NCI-H2196 treated with DMSO at 0.1 percent for 48 hours (cell line): ENCODE measurements around the gene SMG6.
A peak's percentile ranks its signal among the peaks of the same experiment; 100 is the strongest.
"Not testable (repeated sequence)": the region's sequence is repeated elsewhere in the genome, so short reads cannot be mapped to it uniquely, and the experiment has no call there.

Experiments
- DNase-seq: peaks from one replicate; lab custom pipeline; 2025; ENCODE audit not compliant: unreplicated experiment; lab: John Stamatoyannopoulos, UW

Gene SMG6

GRCh38 chr17:2181206-2181896 is 122.2 kb downstream of the SMG6 start:
- DNase-seq = no peak

- DNase-seq = no peak
Measured at GRCh38 chr17:2180768-2181167, 122.8 kb downstream of the SMG6 start.

- peak; percentile 59 for DNase-seq
Measured at GRCh38 chr17:2179615-2180295, 123.8 kb downstream of the SMG6 start.

- DNase-seq = no peak
Measured at GRCh38 chr17:2178798-2179501, 124.6 kb downstream of the SMG6 start.

- peak; percentile 40 for DNase-seq
Measured at GRCh38 chr17:2177235-2177811, 126.3 kb downstream of the SMG6 start.

DNA sequence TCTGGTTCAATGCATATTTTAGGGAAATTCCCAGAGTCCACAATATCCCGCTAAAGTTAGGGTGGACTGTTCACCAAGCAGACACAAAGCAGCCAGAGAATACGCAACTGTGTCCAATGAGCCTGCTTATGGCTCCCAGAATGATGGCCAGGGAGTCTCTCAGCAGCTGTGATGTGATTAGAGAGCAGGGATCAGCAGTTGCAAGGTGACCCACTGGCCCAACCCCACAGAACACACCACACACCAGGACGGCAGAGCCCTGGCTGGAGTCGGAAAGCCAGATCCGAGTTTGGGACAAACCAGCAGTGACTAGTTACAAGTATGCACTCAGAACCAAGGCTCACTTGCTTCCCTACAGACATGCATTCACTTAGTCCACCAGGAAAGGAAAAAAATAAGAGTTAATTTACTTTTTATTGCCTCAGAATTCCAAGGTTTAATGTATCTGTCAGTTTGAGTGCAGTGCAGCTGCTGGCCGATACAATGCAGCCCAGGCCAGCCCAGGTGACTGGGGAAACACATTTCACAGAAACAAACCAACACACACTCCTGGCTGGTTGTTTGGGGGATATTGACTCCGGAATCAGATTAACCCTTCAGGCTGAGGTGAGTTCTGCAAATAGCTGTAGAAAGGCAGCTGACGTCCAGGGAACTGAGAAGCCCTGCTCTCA is 127.0 kb downstream of the SMG6 start:
- DNase-seq = no peak

- no peak for DNase-seq
Measured at GRCh38 chr17:2175294-2175628, 128.3 kb downstream of the SMG6 start.

- DNase-seq = no peak
Measured at GRCh38 chr17:2174468-2175293, 128.9 kb downstream of the SMG6 start.

DNA sequence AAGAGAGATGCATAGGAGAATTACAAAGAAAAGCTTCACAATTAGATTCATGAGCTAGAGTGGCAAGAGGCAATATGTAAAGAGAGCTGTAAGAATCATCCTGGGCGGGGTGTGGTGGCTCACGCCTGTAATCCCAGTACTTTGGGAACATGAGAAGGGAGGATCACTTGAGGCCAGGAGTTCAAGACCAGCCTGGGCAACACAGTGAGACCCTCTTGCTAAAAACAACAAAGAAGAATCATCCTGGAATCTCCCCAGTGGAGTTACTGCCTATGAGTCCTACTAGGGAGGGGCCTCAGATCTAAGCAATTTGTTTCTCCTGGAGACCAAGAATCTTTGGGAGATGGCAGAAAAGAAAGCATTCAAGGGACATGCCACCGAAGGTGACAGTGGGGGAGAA is 129.6 kb downstream of the SMG6 start:
- no peak for DNase-seq

- no peak for DNase-seq
Measured at GRCh38 chr17:2172999-2173398, 130.6 kb downstream of the SMG6 start.

DNA sequence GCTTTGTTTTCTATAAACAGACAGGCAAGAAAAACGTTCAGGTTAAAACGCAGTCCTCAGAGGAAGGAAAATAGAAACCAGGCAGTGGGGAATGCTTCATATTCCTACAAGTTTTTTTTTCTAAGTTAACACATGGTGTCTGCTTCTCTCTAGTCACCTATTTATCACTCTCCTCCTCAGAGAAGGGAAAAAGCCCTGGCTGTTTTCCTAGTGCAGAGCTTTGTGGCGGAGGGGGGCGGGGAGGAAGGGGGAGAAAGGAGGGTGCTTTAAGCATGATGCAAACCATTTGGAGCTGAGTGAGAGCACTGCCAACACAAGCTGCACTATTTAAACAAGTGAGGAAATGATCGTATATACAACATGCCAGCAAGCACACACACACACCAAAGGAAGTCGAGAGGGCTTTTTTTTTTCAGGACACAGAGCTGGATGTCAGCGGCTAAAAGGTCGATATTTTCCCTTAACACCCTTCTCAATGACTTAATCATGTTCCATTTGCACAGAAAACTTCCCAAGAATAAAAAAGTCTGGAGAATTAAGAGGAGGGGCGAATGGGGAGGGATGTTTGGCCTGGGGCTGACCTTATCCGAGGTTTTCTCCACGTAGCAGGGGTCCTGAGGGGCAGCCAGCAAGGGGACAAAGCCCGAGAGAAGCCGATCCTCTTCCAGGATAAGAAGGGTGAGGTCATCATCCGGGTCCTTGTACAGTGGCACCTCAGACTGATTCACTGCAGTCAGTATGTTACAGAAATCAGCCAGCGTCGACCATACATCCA is 131.3 kb downstream of the SMG6 start:
- DNase-seq = peak; percentile 33

- no peak for DNase-seq
Measured at GRCh38 chr17:2171702-2172076, 131.9 kb downstream of the SMG6 start.

GRCh38 chr17:2170023-2170422 is 133.6 kb downstream of the SMG6 start:
- DNase-seq = no peak

GRCh38 chr17:2165723-2166122 is 137.9 kb downstream of the SMG6 start:
- DNase-seq = not testable (repeated sequence)

DNA sequence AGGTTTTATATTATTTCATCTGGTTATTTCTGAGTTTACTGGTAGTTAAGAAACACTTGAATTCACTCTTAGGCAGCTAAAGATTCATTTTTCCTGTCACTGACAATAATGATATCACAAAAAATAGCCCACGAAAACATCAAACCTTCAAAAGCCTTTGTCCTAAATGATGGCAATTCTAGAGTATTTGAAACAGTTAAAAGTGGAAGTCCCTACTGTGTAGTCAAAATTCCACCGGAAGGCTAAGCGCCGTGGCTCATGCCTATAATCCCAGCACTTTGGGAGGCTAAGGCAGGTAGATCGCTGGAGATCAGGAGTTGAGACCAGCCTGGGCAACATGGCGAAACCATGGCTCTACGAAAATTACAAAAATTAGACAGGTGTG is 145.2 kb downstream of the SMG6 start:
- DNase-seq = no peak

GRCh38 chr17:2157675-2158395 is 145.8 kb downstream of the SMG6 start:
- DNase-seq = no peak

DNA sequence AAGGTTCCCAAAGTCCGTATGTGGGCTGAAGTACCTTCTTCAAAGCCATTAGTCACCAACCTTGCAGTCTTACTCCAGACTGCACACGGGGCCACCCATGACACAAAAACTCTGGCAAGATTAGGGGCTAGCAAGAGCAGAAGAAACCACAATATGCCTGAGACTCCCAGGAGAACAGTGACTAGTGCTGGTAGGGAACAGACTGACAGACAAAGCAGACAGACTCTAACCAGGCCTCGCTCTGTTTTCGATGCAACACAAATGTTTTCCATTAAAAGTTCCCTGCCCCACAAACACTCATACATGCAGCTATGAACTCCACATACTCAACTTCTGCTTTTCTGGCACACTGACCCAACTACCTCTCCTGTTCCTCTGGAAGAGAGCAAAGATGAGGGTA is 146.5 kb downstream of the SMG6 start:
- DNase-seq = no peak

DNA sequence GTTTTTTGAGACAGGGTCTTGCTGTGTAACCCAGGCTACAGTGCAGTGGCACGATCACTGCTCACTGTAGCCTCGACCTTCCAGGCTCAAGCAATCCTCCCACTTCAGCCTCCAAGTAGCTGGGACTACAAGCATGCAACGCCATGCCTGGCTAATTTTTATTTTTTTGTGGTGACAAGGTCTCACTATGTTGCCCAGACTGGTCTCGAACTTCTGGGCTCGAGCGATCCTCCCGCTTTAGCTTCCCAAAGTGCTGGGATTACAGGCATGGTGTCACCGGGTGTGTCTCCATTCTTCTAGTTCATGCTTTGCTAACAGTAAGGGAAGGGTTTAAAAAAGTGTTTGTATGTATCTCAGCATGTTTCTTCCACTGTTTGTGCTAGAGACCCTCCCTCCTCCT is 146.9 kb downstream of the SMG6 start:
- no peak for DNase-seq

GRCh38 chr17:2155573-2155972 is 148.0 kb downstream of the SMG6 start:
- DNase-seq = no peak
